Suprapubic skin (tissue), 4 donors: ENCODE data around the gene ANK3.

Source experiments
- EP300 ChIP-seq: sonication (generic); formaldehyde crosslinking; IDR thresholded peaks from one replicate; pipeline ENCODE4 v1.6.1; 2017; ENCODE audit warnings: antibody characterized with exemption
- POLR2A ChIP-seq, 2 donors: fragments of 450-650 bp; IDR thresholded peaks; one replicate each; pipeline ENCODE4 v1.6.1; 2017; ENCODE audit warnings: antibody characterized with exemption in 2 of 2, mild to moderate bottlenecking in 2 of 2, moderate library complexity in 2 of 2
- POLR2AphosphoS5 ChIP-seq, 3 donors: sonication (generic); formaldehyde crosslinking; IDR thresholded peaks; one replicate each; pipeline ENCODE4 v1.6.1; 2017; ENCODE audit warnings: antibody characterized with exemption in 3 of 3
- TF ChIP-seq, protein P1 (sequence below), 2 donors: fragments of 200-600 bp in 1 of 2; fragments of 450-650 bp in 1 of 2; sonication (generic) in 1 of 2; IDR thresholded peaks; one replicate each; pipeline ENCODE4 v1.5.1; 2016 to 2019; ENCODE audit warnings: antibody characterized with exemption in 2 of 2, mild to moderate bottlenecking in 1 of 2, moderate library complexity in 1 of 2

DNA sequence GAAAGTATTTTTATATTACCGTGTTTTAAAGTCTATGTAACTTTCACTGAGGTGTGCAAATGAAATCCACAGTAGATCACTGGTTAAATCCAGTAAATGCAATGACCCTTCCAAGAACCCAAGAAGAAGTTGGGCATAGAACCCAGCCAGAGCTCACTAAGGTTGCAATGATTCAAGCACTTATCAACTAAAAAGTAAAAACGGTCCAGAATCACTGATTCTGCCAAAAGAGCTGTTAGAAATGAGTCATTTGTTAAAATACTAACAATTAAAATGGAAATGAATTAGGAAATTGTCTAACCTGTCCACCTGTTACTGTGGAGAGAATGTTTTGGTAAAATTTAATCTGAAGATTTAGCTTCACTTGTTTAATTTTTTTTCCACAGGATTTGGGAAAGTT lies 74.4 kb downstream of the ANK3 start:
- TF ChIP-seq POLR2A (IDR thresholded peaks at IDR 0.05) (no peak), EP300 (no peak), POLR2AphosphoS5 (IDR thresholded peaks at IDR 0.05) (no peak)
- TF ChIP-seq, protein P1, sequence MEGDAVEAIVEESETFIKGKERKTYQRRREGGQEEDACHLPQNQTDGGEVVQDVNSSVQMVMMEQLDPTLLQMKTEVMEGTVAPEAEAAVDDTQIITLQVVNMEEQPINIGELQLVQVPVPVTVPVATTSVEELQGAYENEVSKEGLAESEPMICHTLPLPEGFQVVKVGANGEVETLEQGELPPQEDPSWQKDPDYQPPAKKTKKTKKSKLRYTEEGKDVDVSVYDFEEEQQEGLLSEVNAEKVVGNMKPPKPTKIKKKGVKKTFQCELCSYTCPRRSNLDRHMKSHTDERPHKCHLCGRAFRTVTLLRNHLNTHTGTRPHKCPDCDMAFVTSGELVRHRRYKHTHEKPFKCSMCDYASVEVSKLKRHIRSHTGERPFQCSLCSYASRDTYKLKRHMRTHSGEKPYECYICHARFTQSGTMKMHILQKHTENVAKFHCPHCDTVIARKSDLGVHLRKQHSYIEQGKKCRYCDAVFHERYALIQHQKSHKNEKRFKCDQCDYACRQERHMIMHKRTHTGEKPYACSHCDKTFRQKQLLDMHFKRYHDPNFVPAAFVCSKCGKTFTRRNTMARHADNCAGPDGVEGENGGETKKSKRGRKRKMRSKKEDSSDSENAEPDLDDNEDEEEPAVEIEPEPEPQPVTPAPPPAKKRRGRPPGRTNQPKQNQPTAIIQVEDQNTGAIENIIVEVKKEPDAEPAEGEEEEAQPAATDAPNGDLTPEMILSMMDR (IDR thresholded peaks at IDR 0.05) = no peak
